HEK293 (cell line): ENCODE results near the gene DBH.

ENCODE experiments used
- CTCF ChIA-PET: fragments of 350-600 bp; formaldehyde crosslinking; extraction: SDS; loops from one replicate; lab custom pipeline; 2021; ENCODE audit warnings: antibody characterized with exemption; lab: Yijun Ruan, JAX
- POLR2A ChIA-PET: fragments of 300-600 bp; formaldehyde crosslinking; extraction: SDS; loops from one replicate; lab custom pipeline; 2020; ENCODE audit warnings: antibody characterized with exemption, inconsistent platforms; lab: Yijun Ruan, JAX
- H3K27ac ChIP-seq: fragments of 200-500 bp; sonication (Bioruptor generic); 2 replicates; pipeline ENCODE4 v1.5.1; 2014; ENCODE audit warnings: low read depth, low read length, control low read depth, inconsistent platforms; ENCODE audit errors: extremely low read depth
- H3K36me3 ChIP-seq, 2 experiments: fragments of 200-500 bp in 1 of 2; sonication (Bioruptor generic) in 1 of 2; 1 replicate in 1 of 2; 2 replicates in 1 of 2; pipeline ENCODE4 v1.5.1; 2014 to 2017; ENCODE audit warnings: inconsistent platforms in 2 of 2, low read length in 2 of 2; ENCODE audit not compliant: control insufficient read depth in 2 of 2, insufficient read depth in 1 of 2
- H3K4me1 ChIP-seq: fragments of 200-500 bp; sonication (Bioruptor generic); 2 replicates; pipeline ENCODE4 v1.5.1; 2014; ENCODE audit warnings: mild to moderate bottlenecking, low read length, inconsistent platforms; ENCODE audit not compliant: control insufficient read depth, insufficient read depth
- H3K4me3 ChIP-seq: 2 replicates; pipeline ENCODE4 v1.5.1; 2011; ENCODE audit warnings: low read depth, mild to moderate bottlenecking, control low read depth, low read length, moderate library complexity
- H3K9me3 ChIP-seq: fragments of 200-500 bp; sonication (Bioruptor generic); 2 replicates; pipeline ENCODE4 v1.5.1; 2014; ENCODE audit warnings: low read depth, low read length, inconsistent platforms; ENCODE audit not compliant: control insufficient read depth, insufficient read depth
- CTCF ChIP-seq: fragments of 450-650 bp; formaldehyde crosslinking; IDR thresholded peaks from 2 replicates; pipeline ENCODE4 v1.5.1; 2016; ENCODE audit warnings: missing biosample characterization, missing genetic modification characterization
- FEZF1 ChIP-seq: fragments of 450-650 bp; formaldehyde crosslinking; IDR thresholded peaks from 2 replicates; pipeline ENCODE4 v1.5.1; 2016; ENCODE audit warnings: missing biosample characterization, missing genetic modification characterization
- GLIS2 ChIP-seq: fragments of 450-650 bp; formaldehyde crosslinking; IDR thresholded peaks from 2 replicates; pipeline ENCODE4 v1.5.1; 2016; ENCODE audit warnings: missing biosample characterization, missing genetic modification characterization
- KLF17 ChIP-seq: fragments of 450-650 bp; formaldehyde crosslinking; IDR thresholded peaks from 2 replicates; pipeline ENCODE4 v1.5.1; 2016; ENCODE audit warnings: missing biosample characterization, missing genetic modification characterization
- SP7 ChIP-seq: fragments of 450-650 bp; formaldehyde crosslinking; IDR thresholded peaks from 2 replicates; pipeline ENCODE4 v1.5.1; 2016; ENCODE audit warnings: missing biosample characterization, missing genetic modification characterization
- ZNF132 ChIP-seq: fragments of 450-650 bp; formaldehyde crosslinking; IDR thresholded peaks from 2 replicates; pipeline ENCODE4 v1.5.1; 2017; ENCODE audit warnings: missing biosample characterization, missing genetic modification characterization, borderline replicate concordance
- ZNF184 ChIP-seq: fragments of 450-650 bp; IDR thresholded peaks from 2 replicates; pipeline ENCODE4 v1.5.1; 2018; ENCODE audit warnings: missing biosample characterization, mild to moderate bottlenecking, missing genetic modification characterization
- ZNF292 ChIP-seq: fragments of 450-650 bp; formaldehyde crosslinking; IDR thresholded peaks from 2 replicates; pipeline ENCODE4 v1.5.1; 2016; ENCODE audit warnings: low read depth, missing biosample characterization, missing genetic modification characterization, borderline replicate concordance
- ZNF366 ChIP-seq: fragments of 450-650 bp; formaldehyde crosslinking; conservative IDR thresholded peaks from 2 replicates; pipeline ENCODE4 v1.5.1; 2016; ENCODE audit warnings: missing biosample characterization, missing genetic modification characterization
- ZNF580 ChIP-seq: fragments of 450-650 bp; formaldehyde crosslinking; IDR thresholded peaks from 2 replicates; pipeline ENCODE4 v1.5.1; 2016; ENCODE audit warnings: missing biosample characterization, missing genetic modification characterization
- ZNF654 ChIP-seq: fragments of 450-650 bp; formaldehyde crosslinking; IDR thresholded peaks from 2 replicates; pipeline ENCODE4 v1.5.1; 2016; ENCODE audit warnings: low read depth, missing biosample characterization, missing genetic modification characterization
- ZNF692 ChIP-seq: fragments of 450-650 bp; formaldehyde crosslinking; IDR thresholded peaks from 2 replicates; pipeline ENCODE4 v1.5.1; 2016; ENCODE audit warnings: missing biosample characterization, missing genetic modification characterization
- ZNF785 ChIP-seq: fragments of 450-650 bp; formaldehyde crosslinking; IDR thresholded peaks from 2 replicates; pipeline ENCODE4 v1.5.1; 2016; ENCODE audit warnings: missing biosample characterization, missing genetic modification characterization
- ZSCAN23 ChIP-seq: fragments of 450-650 bp; formaldehyde crosslinking; IDR thresholded peaks from 2 replicates; pipeline ENCODE4 v1.5.1; 2016; ENCODE audit warnings: missing biosample characterization, missing genetic modification characterization

Gene DBH

GRCh38 chr9:133589454-133590227 is 46.5 kb upstream of the DBH start:
- TF ChIP-seq ZNF580 (tag by site-specific recombination) (0 out of 2 replicates have a peak, but pooled peaks have one; percentile 18), ZSCAN23 (tag by site-specific recombination) (no peak), ZNF132 (tag by site-specific recombination) (no peak), ZNF654 (no peak), FEZF1 (tag by site-specific recombination) (no peak), ZNF184 (tag by site-specific recombination) (no peak), ZNF692 (tag by site-specific recombination) (no peak), KLF17 (tag by site-specific recombination) (no peak), SP7 (no peak), CTCF (tag by site-specific recombination) (peak; percentile 66), ZNF292 (tag by site-specific recombination) (no peak)
- no peak overlapping the region for H3K4me3 ChIP-seq
- H3K27ac ChIP-seq = no peak overlapping the region
- no peaks in the 10 kb centered on the region for H3K36me3 ChIP-seq
- ChIA-PET CTCF (interaction anchor here (0.6 to 1.7 kb wide), 9 partner anchors 9 to 684 kb away, joined by 3 to 6 read pairs (median 4); partner anchors contain the start of gene ADAMTSL2), POLR2A (interaction anchor here (0.7 kb wide), 1 partner anchor 50 kb away, joined by 6 read pairs; no protein-coding TSS in a partner anchor)
- H3K9me3 ChIP-seq = no peaks in the 10 kb centered on the region
- peaks cover 8% of the 10 kb centered on the region for H3K4me1 ChIP-seq

- Histone ChIP-seq H3K4me1 (peaks cover 3% of the 10 kb centered on the region), H3K27ac (no peak overlapping the region), H3K9me3 (no peaks in the 10 kb centered on the region), H3K36me3 (no peaks in the 10 kb centered on the region), H3K4me3 (no peak overlapping the region)
- TF ChIP-seq ZNF785 (tag by site-specific recombination) (no peak), ZNF366 (tag by site-specific recombination) (0 out of 2 replicates have a peak, but pooled peaks have one; percentile 18), GLIS2 (tag by site-specific recombination) (no peak)
- ChIA-PET POLR2A (no interaction called here), CTCF (interaction anchor here (0.6 to 1.7 kb wide), 8 partner anchors 10 to 153 kb away, joined by 3 to 6 read pairs (median 4); partner anchors contain the start of gene ADAMTSL2)
Observed at GRCh38 chr9:133590231-133590855, 45.8 kb upstream of the DBH start.
